DOHH2 (cell line): ENCODE data around the gene TRIM42.

Experiments used
- H3F3A ChIP-seq: fragments of 200-600 bp; sonication (generic), shearing (Covaris generic); 2 replicates; pipeline ENCODE4 v1.6.0; 2016; ENCODE audit warnings: antibody characterized with exemption, mild to moderate bottlenecking; ENCODE audit not compliant: control insufficient read depth, insufficient read depth
- H3K27ac ChIP-seq: fragments of 200-600 bp; sonication (generic); 2 replicates; pipeline ENCODE4 v1.5.1; 2014; ENCODE audit warnings: low read depth, mild to moderate bottlenecking, low read length, moderate library complexity
- H3K27me3 ChIP-seq: fragments of 200-600 bp; sonication (generic); 2 replicates; pipeline ENCODE4 v1.6.1; 2014; ENCODE audit warnings: mild to moderate bottlenecking, low read length, mixed read lengths; ENCODE audit not compliant: control insufficient read depth
- H3K36me3 ChIP-seq: fragments of 200-600 bp; sonication (generic); 2 replicates; pipeline ENCODE4 v1.6.1; 2014; ENCODE audit warnings: mild to moderate bottlenecking, low read length, moderate library complexity, mixed read lengths; ENCODE audit not compliant: control insufficient read depth
- H3K4me1 ChIP-seq: fragments of 200-600 bp; sonication (generic); 2 replicates; pipeline ENCODE4 v1.6.1; 2014; ENCODE audit warnings: mild to moderate bottlenecking, low read length, mixed read lengths; ENCODE audit not compliant: control insufficient read depth
- H3K4me2 ChIP-seq: fragments of 200-600 bp; sonication (generic); 2 replicates; pipeline ENCODE4 v1.6.0; 2014; ENCODE audit warnings: mild to moderate bottlenecking, low read length, moderate library complexity
- H3K4me3 ChIP-seq: fragments of 200-600 bp; sonication (generic); 2 replicates; pipeline ENCODE4 v1.5.1; 2014; ENCODE audit warnings: mild to moderate bottlenecking, low read length, mixed read lengths
- H3K79me2 ChIP-seq: fragments of 200-600 bp; sonication (generic); 2 replicates; pipeline ENCODE4 v1.6.1; 2014; ENCODE audit warnings: mild to moderate bottlenecking, low read length, mixed read lengths; ENCODE audit not compliant: control insufficient read depth
- H3K9me2 ChIP-seq: fragments of 200-600 bp; sonication (generic); replicated peaks from 2 replicates; pipeline ENCODE4 v1.6.1; 2014; ENCODE audit warnings: mild to moderate bottlenecking, low read length, mixed read lengths; ENCODE audit not compliant: control insufficient read depth
- H3K9me3 ChIP-seq: fragments of 200-600 bp; sonication (generic); 2 replicates; pipeline ENCODE4 v1.6.1; 2014; ENCODE audit warnings: antibody characterized with exemption, low read length, mixed read lengths; ENCODE audit not compliant: control insufficient read depth, insufficient read depth
- H4K20me1 ChIP-seq: fragments of 200-600 bp; sonication (generic); 2 replicates; pipeline ENCODE4 v1.6.0; 2014; ENCODE audit warnings: low read depth, mild to moderate bottlenecking, antibody characterized with exemption, low read length, moderate library complexity; ENCODE audit not compliant: control insufficient read depth, insufficient read depth
- EZH2phosphoT487 ChIP-seq: fragments of 200-600 bp; sonication (generic); IDR thresholded peaks from 2 replicates; pipeline ENCODE4 v1.6.1; 2017; ENCODE audit warnings: borderline replicate concordance, mild to moderate bottlenecking, antibody characterized with exemption, low read length, moderate library complexity, mixed read lengths
- TF ChIP-seq, protein P1 (sequence below): fragments of 200-600 bp; sonication (generic); IDR thresholded peaks from one replicate; pipeline ENCODE4 v1.5.1; 2014; ENCODE audit warnings: antibody characterized with exemption, mild to moderate bottlenecking, low read depth, low read length; ENCODE audit not compliant: poor library complexity, severe bottlenecking

TRIM42 gene

GRCh38 chr3:140664111-140664510 lies 13.8 kb upstream of the TRIM42 start:
- no peaks in the 10 kb centered on the region for H3F3A ChIP-seq
- H3K9me2 ChIP-seq = no peaks in the 10 kb centered on the region
- H3K27ac ChIP-seq = no peak overlapping the region
- TF ChIP-seq EZH2phosphoT487 = no peak
- TF ChIP-seq, protein P1, sequence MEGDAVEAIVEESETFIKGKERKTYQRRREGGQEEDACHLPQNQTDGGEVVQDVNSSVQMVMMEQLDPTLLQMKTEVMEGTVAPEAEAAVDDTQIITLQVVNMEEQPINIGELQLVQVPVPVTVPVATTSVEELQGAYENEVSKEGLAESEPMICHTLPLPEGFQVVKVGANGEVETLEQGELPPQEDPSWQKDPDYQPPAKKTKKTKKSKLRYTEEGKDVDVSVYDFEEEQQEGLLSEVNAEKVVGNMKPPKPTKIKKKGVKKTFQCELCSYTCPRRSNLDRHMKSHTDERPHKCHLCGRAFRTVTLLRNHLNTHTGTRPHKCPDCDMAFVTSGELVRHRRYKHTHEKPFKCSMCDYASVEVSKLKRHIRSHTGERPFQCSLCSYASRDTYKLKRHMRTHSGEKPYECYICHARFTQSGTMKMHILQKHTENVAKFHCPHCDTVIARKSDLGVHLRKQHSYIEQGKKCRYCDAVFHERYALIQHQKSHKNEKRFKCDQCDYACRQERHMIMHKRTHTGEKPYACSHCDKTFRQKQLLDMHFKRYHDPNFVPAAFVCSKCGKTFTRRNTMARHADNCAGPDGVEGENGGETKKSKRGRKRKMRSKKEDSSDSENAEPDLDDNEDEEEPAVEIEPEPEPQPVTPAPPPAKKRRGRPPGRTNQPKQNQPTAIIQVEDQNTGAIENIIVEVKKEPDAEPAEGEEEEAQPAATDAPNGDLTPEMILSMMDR = no peak
- no peaks in the 10 kb centered on the region for H3K27me3 ChIP-seq
- no peaks in the 10 kb centered on the region for H3K79me2 ChIP-seq
- H3K9me3 ChIP-seq = no peaks in the 10 kb centered on the region
- H3K4me1 ChIP-seq = no peaks in the 10 kb centered on the region
- no peaks in the 10 kb centered on the region for H4K20me1 ChIP-seq
- H3K36me3 ChIP-seq = no peaks in the 10 kb centered on the region
- H3K4me3 ChIP-seq = no peak overlapping the region
- no peak overlapping the region for H3K4me2 ChIP-seq

GRCh38 chr3:140682586-140682985 lies 4.7 kb downstream of the TRIM42 start:
- TF ChIP-seq EZH2phosphoT487 = no peak
- TF ChIP-seq, protein P1 = no peak
- no peaks in the 10 kb centered on the region for H3K4me1 ChIP-seq
- no peak overlapping the region for H3K4me3 ChIP-seq
- no peaks in the 10 kb centered on the region for H3K36me3 ChIP-seq
- H3K4me2 ChIP-seq = no peak overlapping the region
- no peaks in the 10 kb centered on the region for H3K9me2 ChIP-seq
- no peaks in the 10 kb centered on the region for H3K27me3 ChIP-seq
- no peak overlapping the region for H3K27ac ChIP-seq
- H3F3A ChIP-seq = no peaks in the 10 kb centered on the region
- no peaks in the 10 kb centered on the region for H4K20me1 ChIP-seq
- H3K9me3 ChIP-seq = no peaks in the 10 kb centered on the region
- no peaks in the 10 kb centered on the region for H3K79me2 ChIP-seq

GRCh38 chr3:140686128-140686527 lies 8.3 kb downstream of the TRIM42 start:
- Histone ChIP-seq H3F3A (no peaks in the 10 kb centered on the region), H3K36me3 (no peaks in the 10 kb centered on the region), H3K9me3 (no peaks in the 10 kb centered on the region), H3K4me1 (no peaks in the 10 kb centered on the region), H3K4me2 (no peak overlapping the region), H3K4me3 (no peak overlapping the region), H3K9me2 (no peaks in the 10 kb centered on the region), H4K20me1 (no peaks in the 10 kb centered on the region), H3K79me2 (no peaks in the 10 kb centered on the region), H3K27me3 (no peaks in the 10 kb centered on the region), H3K27ac (no peak overlapping the region)
- no peak for TF ChIP-seq EZH2phosphoT487
- TF ChIP-seq, protein P1 = no peak

GRCh38 chr3:140686948-140687347 lies 9.1 kb downstream of the TRIM42 start:
- Histone ChIP-seq H3K9me2 (no peaks in the 10 kb centered on the region), H3K36me3 (no peaks in the 10 kb centered on the region), H4K20me1 (no peaks in the 10 kb centered on the region), H3K79me2 (no peaks in the 10 kb centered on the region), H3K27me3 (no peaks in the 10 kb centered on the region), H3K9me3 (no peaks in the 10 kb centered on the region), H3K4me1 (no peaks in the 10 kb centered on the region), H3F3A (no peaks in the 10 kb centered on the region), H3K27ac (no peak overlapping the region), H3K4me2 (no peak overlapping the region), H3K4me3 (no peak overlapping the region)
- TF ChIP-seq EZH2phosphoT487 = no peak
- TF ChIP-seq, protein P1 = no peak
